WTC11 (cell line): ENCODE measurements around the gene KRTAP20-3. TPM values are rescaled to one million over a fixed set of nuclear protein-coding genes. Genes with fewer than 3 reads are reported as not detected.

ENCODE experiments used
- ATAC-seq: fragments of 200-7000 bp; cut with Tn5 transposase; 2 replicates; pipeline ENCODE4 v1.10.0; 2021; ENCODE audit warnings: mild to moderate bottlenecking, moderate library complexity
- CTCF ChIA-PET: fragments of 300-600 bp; sonication (Branson Sonifier 250); formaldehyde crosslinking; loops from one replicate; lab custom pipeline; 2021; ENCODE audit warnings: antibody characterized with exemption; lab: Charles Lee
- POLR2A ChIA-PET: fragments of 350-600 bp; sonication (Branson Sonifier 250); formaldehyde crosslinking; loops from one replicate; lab custom pipeline; 2021; ENCODE audit warnings: antibody characterized with exemption; lab: Charles Lee
- DNase-seq: peaks from one replicate; pipeline ENCODE4 v3.0.0; 2021; ENCODE audit warnings: low spot score
- H3K27ac Mint-ChIP-seq: 2 replicates; pipeline ENCODE4 v1.8.0; 2021; ENCODE audit warnings: mixed read lengths
- H3K27me3 Mint-ChIP-seq: 2 replicates; pipeline ENCODE4 v1.8.0; 2021; ENCODE audit warnings: low read depth, mild to moderate bottlenecking, moderate library complexity, mixed read lengths
- H3K36me3 Mint-ChIP-seq: 2 replicates; pipeline ENCODE4 v1.8.0; 2021; ENCODE audit warnings: mixed read lengths
- H3K4me1 Mint-ChIP-seq: 2 replicates; pipeline ENCODE4 v1.8.0; 2022; ENCODE audit warnings: mixed read lengths
- H3K4me3 Mint-ChIP-seq: 2 replicates; pipeline ENCODE4 v1.8.0; 2021; ENCODE audit warnings: mild to moderate bottlenecking, moderate library complexity, mixed read lengths
- H3K9me3 Mint-ChIP-seq: 2 replicates; pipeline ENCODE4 v1.8.0; 2021; ENCODE audit warnings: mixed read lengths
- ATF1 ChIP-seq: sonication (generic); formaldehyde crosslinking; IDR thresholded peaks from 2 replicates; pipeline ENCODE4 v1.8.1; 2023; ENCODE audit warnings: mild to moderate bottlenecking, moderate library complexity, missing genetic modification reagents
- ESRRA ChIP-seq: sonication (generic); formaldehyde crosslinking; IDR thresholded peaks from 2 replicates; pipeline ENCODE4 v1.8.1; 2022; ENCODE audit warnings: mild to moderate bottlenecking, missing genetic modification reagents, borderline replicate concordance
- ETV6 ChIP-seq: sonication (generic); formaldehyde crosslinking; IDR thresholded peaks from 2 replicates; pipeline ENCODE4 v1.8.1; 2022; ENCODE audit warnings: mild to moderate bottlenecking, missing genetic modification reagents
- FOXJ3 ChIP-seq: sonication (generic); formaldehyde crosslinking; IDR thresholded peaks from 2 replicates; pipeline ENCODE4 v1.9.0; 2021; ENCODE audit warnings: missing genetic modification reagents, mild to moderate bottlenecking, borderline replicate concordance
- FOXK1 ChIP-seq: sonication (generic); formaldehyde crosslinking; IDR thresholded peaks from 2 replicates; pipeline ENCODE4 v1.8.0; 2022; ENCODE audit warnings: mild to moderate bottlenecking, moderate library complexity, missing genetic modification reagents
- SMAD3 ChIP-seq: sonication (generic); formaldehyde crosslinking; IDR thresholded peaks from 2 replicates; pipeline ENCODE4 v1.8.0; 2022; ENCODE audit warnings: missing genetic modification reagents, mild to moderate bottlenecking, borderline replicate concordance
- SOX15 ChIP-seq: fragments of 250-450 bp; sonication (Bioruptor Pico); IDR thresholded peaks from 2 replicates; pipeline ENCODE4 v1.9.0; 2021; ENCODE audit warnings: mild to moderate bottlenecking
- SP1 ChIP-seq: sonication (generic); formaldehyde crosslinking; conservative IDR thresholded peaks from 2 replicates; pipeline ENCODE4 v1.8.1; 2022; ENCODE audit warnings: missing genetic modification reagents
- TCF7 ChIP-seq: sonication (generic); formaldehyde crosslinking; IDR thresholded peaks from 2 replicates; pipeline ENCODE4 v1.8.0; 2022; ENCODE audit warnings: mild to moderate bottlenecking, low read depth, missing genetic modification reagents, moderate library complexity
- TEAD1 ChIP-seq: sonication (generic); formaldehyde crosslinking; IDR thresholded peaks from 2 replicates; pipeline ENCODE4 v1.8.0; 2022; ENCODE audit warnings: mild to moderate bottlenecking, missing genetic modification reagents
- TP53 ChIP-seq: sonication (generic); formaldehyde crosslinking; IDR thresholded peaks from 2 replicates; pipeline ENCODE4 v1.8.1; 2023; ENCODE audit warnings: mild to moderate bottlenecking, missing genetic modification reagents
- ZNF138 ChIP-seq: sonication (generic); formaldehyde crosslinking; conservative IDR thresholded peaks from 2 replicates; pipeline ENCODE4 v1.8.1; 2022; ENCODE audit warnings: mild to moderate bottlenecking, moderate library complexity, missing genetic modification reagents
- ZNF263 ChIP-seq: sonication (generic); formaldehyde crosslinking; IDR thresholded peaks from 2 replicates; pipeline ENCODE4 v1.8.1; 2022; ENCODE audit warnings: low read depth, mild to moderate bottlenecking, moderate library complexity, missing genetic modification reagents
- total RNA-seq: library from RNA; stranded (reverse); gene quantifications from 3 replicates; pipeline ENCODE4 v1.2.3, GENCODE V29; 2021
- TF ChIP-seq, protein P1 (sequence below): fragments of 250-450 bp; sonication (Bioruptor Pico); conservative IDR thresholded peaks from 2 replicates; pipeline ENCODE4 v1.9.0; 2021; ENCODE audit warnings: mild to moderate bottlenecking
- TF ChIP-seq, protein P2 (sequence below): sonication (generic); formaldehyde crosslinking; IDR thresholded peaks from 2 replicates; pipeline ENCODE4 v1.8.1; 2023; ENCODE audit warnings: mild to moderate bottlenecking, missing genetic modification reagents, moderate library complexity
- TF ChIP-seq, protein P3 (sequence below): sonication (generic); formaldehyde crosslinking; conservative IDR thresholded peaks from 2 replicates; pipeline ENCODE4 v1.8.1; 2022; ENCODE audit warnings: mild to moderate bottlenecking, missing genetic modification reagents
- TF ChIP-seq, protein P4 (sequence below): sonication (generic); formaldehyde crosslinking; IDR thresholded peaks from 2 replicates; pipeline ENCODE4 v1.8.0; 2022; ENCODE audit warnings: mild to moderate bottlenecking, missing genetic modification reagents
- TF ChIP-seq, protein P5 (sequence below): sonication (generic); formaldehyde crosslinking; IDR thresholded peaks from 2 replicates; pipeline ENCODE4 v1.8.1; 2023; ENCODE audit warnings: mild to moderate bottlenecking, moderate library complexity, missing genetic modification reagents
- TF ChIP-seq, protein P6 (sequence below): sonication (generic); formaldehyde crosslinking; IDR thresholded peaks from 2 replicates; pipeline ENCODE4 v1.8.0; 2023; ENCODE audit warnings: missing genetic modification reagents
- TF ChIP-seq, protein P7 (sequence below): sonication (generic); formaldehyde crosslinking; conservative IDR thresholded peaks from 2 replicates; pipeline ENCODE4 v1.8.1; 2023; ENCODE audit warnings: mild to moderate bottlenecking, low read depth, missing genetic modification reagents, moderate library complexity
- TF ChIP-seq, protein P8 (sequence below): sonication (generic); formaldehyde crosslinking; IDR thresholded peaks from 2 replicates; pipeline ENCODE4 v1.8.1; 2023; ENCODE audit warnings: mild to moderate bottlenecking, missing genetic modification reagents
- TF ChIP-seq, protein P9 (sequence below): sonication (generic); formaldehyde crosslinking; IDR thresholded peaks from 2 replicates; pipeline ENCODE4 v1.8.0; 2022; ENCODE audit warnings: missing genetic modification reagents

The KRTAP20-3 gene
- total RNA-seq, 1 experiment from 2014 or later = not detected

DNA sequence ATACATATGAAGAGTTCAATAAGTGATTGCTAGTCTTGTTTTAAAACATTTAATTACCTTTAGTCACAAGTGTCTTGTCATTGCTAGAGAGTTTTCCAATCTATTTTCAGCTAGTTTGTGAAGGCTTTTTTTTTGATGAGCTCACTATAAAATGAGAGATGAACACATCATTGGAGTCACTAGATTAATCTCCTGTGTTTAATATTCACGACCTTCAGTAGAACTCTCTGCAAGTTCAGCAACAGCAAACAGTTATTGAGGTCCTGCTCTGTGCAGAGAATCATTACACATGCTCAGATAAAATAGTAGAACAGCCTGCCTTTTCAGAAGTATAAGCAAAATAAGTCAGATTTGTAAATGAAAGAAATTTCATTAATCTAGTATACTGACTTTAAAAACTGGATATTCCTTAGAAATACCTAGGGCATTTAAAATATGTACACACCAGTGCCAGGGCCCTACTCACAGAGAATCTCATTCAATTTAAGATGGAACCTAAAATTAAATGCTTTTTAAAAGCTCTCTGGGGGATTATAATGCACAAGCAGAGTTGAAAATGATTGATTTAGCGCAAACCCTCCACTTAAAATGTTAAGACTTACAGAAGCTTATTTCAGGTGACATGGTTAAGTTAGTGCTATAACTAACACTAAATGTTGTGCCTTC, 30.5 kb downstream of the KRTAP20-3 start (continued):
- TF ChIP-seq, protein P1, sequence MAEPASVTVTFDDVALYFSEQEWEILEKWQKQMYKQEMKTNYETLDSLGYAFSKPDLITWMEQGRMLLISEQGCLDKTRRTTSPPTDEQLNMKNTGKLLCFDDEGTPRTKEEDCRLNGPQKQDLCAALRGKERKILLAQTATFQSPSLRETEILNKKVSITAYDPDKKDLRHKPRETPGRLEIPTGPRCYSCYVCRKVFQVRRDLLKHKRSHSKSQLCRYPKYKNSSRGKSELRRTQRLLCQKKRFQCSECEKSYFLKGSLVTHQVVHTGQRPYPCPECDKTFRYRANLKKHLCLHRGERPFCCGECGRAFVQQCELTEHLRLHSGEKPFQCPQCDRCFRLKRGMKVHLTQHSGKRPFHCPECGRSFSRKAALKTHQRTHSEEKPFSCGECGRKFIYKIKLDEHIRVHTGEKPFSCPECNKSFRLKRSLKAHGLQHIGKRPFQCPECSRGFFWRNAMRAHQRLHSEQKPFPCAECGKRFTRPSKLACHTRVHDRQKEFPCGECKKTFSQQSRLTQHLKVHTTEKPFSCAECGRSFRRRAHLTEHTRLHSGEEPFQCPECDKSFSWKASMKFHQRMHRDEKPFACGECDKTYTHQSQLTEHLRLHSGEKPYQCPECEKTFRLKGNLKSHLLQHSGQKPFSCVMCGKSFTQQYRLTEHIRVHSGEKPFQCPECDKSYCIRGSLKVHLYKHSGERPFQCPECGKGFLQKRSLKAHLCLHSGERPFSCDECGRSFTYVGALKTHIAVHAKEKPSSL = no peak
- TF ChIP-seq TP53 (CRISPR knock-in tag) (no peak), ATF1 (no peak), FOXJ3 (CRISPR knock-in tag) (no peak), ZNF138 (no peak), SMAD3 (CRISPR knock-in tag) (no peak), SP1 (CRISPR knock-in tag) (no peak)
- TF ChIP-seq, protein P2, sequence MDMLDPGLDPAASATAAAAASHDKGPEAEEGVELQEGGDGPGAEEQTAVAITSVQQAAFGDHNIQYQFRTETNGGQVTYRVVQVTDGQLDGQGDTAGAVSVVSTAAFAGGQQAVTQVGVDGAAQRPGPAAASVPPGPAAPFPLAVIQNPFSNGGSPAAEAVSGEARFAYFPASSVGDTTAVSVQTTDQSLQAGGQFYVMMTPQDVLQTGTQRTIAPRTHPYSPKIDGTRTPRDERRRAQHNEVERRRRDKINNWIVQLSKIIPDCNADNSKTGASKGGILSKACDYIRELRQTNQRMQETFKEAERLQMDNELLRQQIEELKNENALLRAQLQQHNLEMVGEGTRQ (CRISPR knock-in tag) = no peak
- TF ChIP-seq, protein P3, sequence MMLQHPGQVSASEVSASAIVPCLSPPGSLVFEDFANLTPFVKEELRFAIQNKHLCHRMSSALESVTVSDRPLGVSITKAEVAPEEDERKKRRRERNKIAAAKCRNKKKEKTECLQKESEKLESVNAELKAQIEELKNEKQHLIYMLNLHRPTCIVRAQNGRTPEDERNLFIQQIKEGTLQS (CRISPR knock-in tag) = no peak

DNA sequence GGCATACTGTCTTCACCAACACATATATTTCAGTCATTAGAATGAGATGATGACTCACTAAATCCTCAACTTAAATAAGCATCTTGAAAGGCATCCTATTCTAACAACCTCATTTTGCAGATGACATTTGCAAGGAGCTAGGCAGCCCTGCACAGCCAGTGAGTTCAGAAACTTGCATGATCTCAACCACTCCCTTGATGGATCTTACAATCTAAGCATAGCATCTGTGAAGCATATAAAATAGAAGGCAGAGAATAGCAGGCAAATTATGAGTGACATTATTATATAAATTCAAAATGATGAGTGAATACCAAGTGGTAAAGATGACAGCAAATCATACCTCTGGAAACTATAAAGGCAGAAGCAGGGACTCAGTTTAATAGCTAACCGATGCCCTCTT, 31.6 kb downstream of the KRTAP20-3 start:
- Mint-ChIP-seq H3K27ac (no peak overlapping the region), H3K4me1 (no peaks in the 10 kb centered on the region), H3K4me3 (no peak overlapping the region), H3K9me3 (peaks cover 28% of the 10 kb centered on the region), H3K27me3 (no peaks in the 10 kb centered on the region), H3K36me3 (peaks cover 5% of the 10 kb centered on the region)
- POLR2A ChIA-PET = no interaction called here
- CTCF ChIA-PET = no interaction called here
- DNase-seq (no peak), ATAC-seq (no peak)
- TF ChIP-seq FOXK1 (CRISPR knock-in tag) (no peak), TEAD1 (CRISPR knock-in tag) (no peak), ZNF263 (no peak), TCF7 (CRISPR knock-in tag) (no peak), ETV6 (CRISPR knock-in tag) (no peak), SOX15 (CRISPR knock-in tag) (no peak), ESRRA (CRISPR knock-in tag) (no peak)
- TF ChIP-seq, protein P4, sequence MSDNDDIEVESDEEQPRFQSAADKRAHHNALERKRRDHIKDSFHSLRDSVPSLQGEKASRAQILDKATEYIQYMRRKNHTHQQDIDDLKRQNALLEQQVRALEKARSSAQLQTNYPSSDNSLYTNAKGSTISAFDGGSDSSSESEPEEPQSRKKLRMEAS = no peak
- TF ChIP-seq, protein P5, sequence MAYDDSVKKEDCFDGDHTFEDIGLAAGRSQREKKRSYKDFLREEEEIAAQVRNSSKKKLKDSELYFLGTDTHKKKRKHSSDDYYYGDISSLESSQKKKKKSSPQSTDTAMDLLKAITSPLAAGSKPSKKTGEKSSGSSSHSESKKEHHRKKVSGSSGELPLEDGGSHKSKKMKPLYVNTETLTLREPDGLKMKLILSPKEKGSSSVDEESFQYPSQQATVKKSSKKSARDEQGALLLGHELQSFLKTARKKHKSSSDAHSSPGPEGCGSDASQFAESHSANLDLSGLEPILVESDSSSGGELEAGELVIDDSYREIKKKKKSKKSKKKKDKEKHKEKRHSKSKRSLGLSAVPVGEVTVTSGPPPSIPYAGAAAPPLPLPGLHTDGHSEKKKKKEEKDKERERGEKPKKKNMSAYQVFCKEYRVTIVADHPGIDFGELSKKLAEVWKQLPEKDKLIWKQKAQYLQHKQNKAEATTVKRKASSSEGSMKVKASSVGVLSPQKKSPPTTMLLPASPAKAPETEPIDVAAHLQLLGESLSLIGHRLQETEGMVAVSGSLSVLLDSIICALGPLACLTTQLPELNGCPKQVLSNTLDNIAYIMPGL (CRISPR knock-in tag) = no peak
- TF ChIP-seq, protein P6, sequence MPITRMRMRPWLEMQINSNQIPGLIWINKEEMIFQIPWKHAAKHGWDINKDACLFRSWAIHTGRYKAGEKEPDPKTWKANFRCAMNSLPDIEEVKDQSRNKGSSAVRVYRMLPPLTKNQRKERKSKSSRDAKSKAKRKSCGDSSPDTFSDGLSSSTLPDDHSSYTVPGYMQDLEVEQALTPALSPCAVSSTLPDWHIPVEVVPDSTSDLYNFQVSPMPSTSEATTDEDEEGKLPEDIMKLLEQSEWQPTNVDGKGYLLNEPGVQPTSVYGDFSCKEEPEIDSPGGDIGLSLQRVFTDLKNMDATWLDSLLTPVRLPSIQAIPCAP (CRISPR knock-in tag) = no peak
- TF ChIP-seq, protein P7, sequence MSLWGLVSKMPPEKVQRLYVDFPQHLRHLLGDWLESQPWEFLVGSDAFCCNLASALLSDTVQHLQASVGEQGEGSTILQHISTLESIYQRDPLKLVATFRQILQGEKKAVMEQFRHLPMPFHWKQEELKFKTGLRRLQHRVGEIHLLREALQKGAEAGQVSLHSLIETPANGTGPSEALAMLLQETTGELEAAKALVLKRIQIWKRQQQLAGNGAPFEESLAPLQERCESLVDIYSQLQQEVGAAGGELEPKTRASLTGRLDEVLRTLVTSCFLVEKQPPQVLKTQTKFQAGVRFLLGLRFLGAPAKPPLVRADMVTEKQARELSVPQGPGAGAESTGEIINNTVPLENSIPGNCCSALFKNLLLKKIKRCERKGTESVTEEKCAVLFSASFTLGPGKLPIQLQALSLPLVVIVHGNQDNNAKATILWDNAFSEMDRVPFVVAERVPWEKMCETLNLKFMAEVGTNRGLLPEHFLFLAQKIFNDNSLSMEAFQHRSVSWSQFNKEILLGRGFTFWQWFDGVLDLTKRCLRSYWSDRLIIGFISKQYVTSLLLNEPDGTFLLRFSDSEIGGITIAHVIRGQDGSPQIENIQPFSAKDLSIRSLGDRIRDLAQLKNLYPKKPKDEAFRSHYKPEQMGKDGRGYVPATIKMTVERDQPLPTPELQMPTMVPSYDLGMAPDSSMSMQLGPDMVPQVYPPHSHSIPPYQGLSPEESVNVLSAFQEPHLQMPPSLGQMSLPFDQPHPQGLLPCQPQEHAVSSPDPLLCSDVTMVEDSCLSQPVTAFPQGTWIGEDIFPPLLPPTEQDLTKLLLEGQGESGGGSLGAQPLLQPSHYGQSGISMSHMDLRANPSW (CRISPR knock-in tag) = no peak
- TF ChIP-seq, protein P8, sequence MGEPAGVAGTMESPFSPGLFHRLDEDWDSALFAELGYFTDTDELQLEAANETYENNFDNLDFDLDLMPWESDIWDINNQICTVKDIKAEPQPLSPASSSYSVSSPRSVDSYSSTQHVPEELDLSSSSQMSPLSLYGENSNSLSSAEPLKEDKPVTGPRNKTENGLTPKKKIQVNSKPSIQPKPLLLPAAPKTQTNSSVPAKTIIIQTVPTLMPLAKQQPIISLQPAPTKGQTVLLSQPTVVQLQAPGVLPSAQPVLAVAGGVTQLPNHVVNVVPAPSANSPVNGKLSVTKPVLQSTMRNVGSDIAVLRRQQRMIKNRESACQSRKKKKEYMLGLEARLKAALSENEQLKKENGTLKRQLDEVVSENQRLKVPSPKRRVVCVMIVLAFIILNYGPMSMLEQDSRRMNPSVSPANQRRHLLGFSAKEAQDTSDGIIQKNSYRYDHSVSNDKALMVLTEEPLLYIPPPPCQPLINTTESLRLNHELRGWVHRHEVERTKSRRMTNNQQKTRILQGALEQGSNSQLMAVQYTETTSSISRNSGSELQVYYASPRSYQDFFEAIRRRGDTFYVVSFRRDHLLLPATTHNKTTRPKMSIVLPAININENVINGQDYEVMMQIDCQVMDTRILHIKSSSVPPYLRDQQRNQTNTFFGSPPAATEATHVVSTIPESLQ (CRISPR knock-in tag) = no peak
- TF ChIP-seq, protein P9, sequence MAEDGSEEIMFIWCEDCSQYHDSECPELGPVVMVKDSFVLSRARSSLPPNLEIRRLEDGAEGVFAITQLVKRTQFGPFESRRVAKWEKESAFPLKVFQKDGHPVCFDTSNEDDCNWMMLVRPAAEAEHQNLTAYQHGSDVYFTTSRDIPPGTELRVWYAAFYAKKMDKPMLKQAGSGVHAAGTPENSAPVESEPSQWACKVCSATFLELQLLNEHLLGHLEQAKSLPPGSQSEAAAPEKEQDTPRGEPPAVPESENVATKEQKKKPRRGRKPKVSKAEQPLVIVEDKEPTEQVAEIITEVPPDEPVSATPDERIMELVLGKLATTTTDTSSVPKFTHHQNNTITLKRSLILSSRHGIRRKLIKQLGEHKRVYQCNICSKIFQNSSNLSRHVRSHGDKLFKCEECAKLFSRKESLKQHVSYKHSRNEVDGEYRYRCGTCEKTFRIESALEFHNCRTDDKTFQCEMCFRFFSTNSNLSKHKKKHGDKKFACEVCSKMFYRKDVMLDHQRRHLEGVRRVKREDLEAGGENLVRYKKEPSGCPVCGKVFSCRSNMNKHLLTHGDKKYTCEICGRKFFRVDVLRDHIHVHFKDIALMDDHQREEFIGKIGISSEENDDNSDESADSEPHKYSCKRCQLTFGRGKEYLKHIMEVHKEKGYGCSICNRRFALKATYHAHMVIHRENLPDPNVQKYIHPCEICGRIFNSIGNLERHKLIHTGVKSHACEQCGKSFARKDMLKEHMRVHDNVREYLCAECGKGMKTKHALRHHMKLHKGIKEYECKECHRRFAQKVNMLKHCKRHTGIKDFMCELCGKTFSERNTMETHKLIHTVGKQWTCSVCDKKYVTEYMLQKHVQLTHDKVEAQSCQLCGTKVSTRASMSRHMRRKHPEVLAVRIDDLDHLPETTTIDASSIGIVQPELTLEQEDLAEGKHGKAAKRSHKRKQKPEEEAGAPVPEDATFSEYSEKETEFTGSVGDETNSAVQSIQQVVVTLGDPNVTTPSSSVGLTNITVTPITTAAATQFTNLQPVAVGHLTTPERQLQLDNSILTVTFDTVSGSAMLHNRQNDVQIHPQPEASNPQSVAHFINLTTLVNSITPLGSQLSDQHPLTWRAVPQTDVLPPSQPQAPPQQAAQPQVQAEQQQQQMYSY (CRISPR knock-in tag) = no peak
